Tibial artery (tissue), 4 donors: Measurements from ENCODE around the gene ABCA2.

Experiments used
- DNase-seq, 2 donors: peaks; one replicate each; pipeline ENCODE4 v3.0.0-alpha.2; 2019
- H3K27ac ChIP-seq, 2 donors: fragments of 200-600 bp; sonication (generic) in 1 of 2; 1 replicate in 1 of 2; 2 replicates in 1 of 2; pipeline ENCODE4 v1.5.1; 2018 to 2019; ENCODE audit warnings: mild to moderate bottlenecking in 1 of 2
- H3K27me3 ChIP-seq, 2 donors: fragments of 200-600 bp; sonication (generic) in 1 of 2; one replicate each; pipeline versions ENCODE4 v1.5.1 to v1.6.0; 2016 to 2019
- H3K36me3 ChIP-seq, 3 donors: fragments of 200-600 bp; sonication (generic) in 2 of 3; one replicate each; pipeline ENCODE4 v1.5.1; 2016 to 2019; ENCODE audit warnings: mild to moderate bottlenecking in 2 of 3
- H3K4me1 ChIP-seq, 4 donors: fragments of 200-600 bp; sonication (generic) in 2 of 4; 1 replicate in 3 of 4; 2 replicates in 1 of 4; pipeline ENCODE4 v1.5.1; 2016 to 2019
- H3K4me3 ChIP-seq, 2 donors: fragments of 200-600 bp; sonication (generic) in 1 of 2; 1 replicate in 1 of 2; 2 replicates in 1 of 2; pipeline ENCODE4 v1.5.1; 2018 to 2019; ENCODE audit warnings: mild to moderate bottlenecking in 2 of 2
- H3K9me3 ChIP-seq, 3 donors: fragments of 200-600 bp; sonication (generic) in 1 of 3; one replicate each; pipeline ENCODE4 v1.5.1; 2016 to 2019
- CTCF ChIP-seq, 2 experiments: fragments of 200-600 bp in 1 of 2; fragments of 450-650 bp in 1 of 2; IDR thresholded peaks; one replicate each; pipeline ENCODE4 v1.5.1; 2017 to 2019; ENCODE audit warnings: antibody characterized with exemption in 2 of 2, mild to moderate bottlenecking in 1 of 2, moderate library complexity in 1 of 2
- intact Hi-C: fragments of 100-400 bp; cut with DNase I; formaldehyde crosslinking; loops from one replicate; pipeline ENCODE4 v1.15.0; 2023; ENCODE audit warnings: low total_unique reads

The ABCA2 gene

GRCh38 chr9:137044502-137045177 lies 16.6 kb upstream of the ABCA2 start:
- intact Hi-C loops = loop anchor here (5.0 kb wide), 1 partner anchor 33 kb away; the partner anchor contains the start of gene UAP1L1

GRCh38 chr9:137044037-137044436 lies 16.0 kb upstream of the ABCA2 start:
- H3K4me3 ChIP-seq = peak overlapping the region; percentile 54 to 57
- peaks cover 5 to 22% (median 21%) of the 10 kb centered on the region in 3 donors for H3K36me3 ChIP-seq
- no peaks in the 10 kb centered on the region for H3K9me3 ChIP-seq
- peaks cover 0 to 43% (median 21%) of the 10 kb centered on the region in 4 donors for H3K4me1 ChIP-seq
- H3K27me3 ChIP-seq = peaks cover 0 to 26% of the 10 kb centered on the region in 2 donors
- H3K27ac ChIP-seq = no peak overlapping the region
- no peak for DNase-seq
- intact Hi-C loops = loop anchor here (5.0 kb wide), 1 partner anchor 33 kb away; the partner anchor contains the start of gene UAP1L1
- TF ChIP-seq CTCF (IDR thresholded peaks at IDR 0.05) = no peak

More at GRCh38 chr9:137044502-137045177, 16.6 kb upstream of the ABCA2 start:
- no peak for DNase-seq
- Histone ChIP-seq H3K27ac (no peak overlapping the region), H3K4me3 (peak overlapping the region; percentile 54 to 57), H3K9me3 (no peaks in the 10 kb centered on the region), H3K27me3 (peaks cover 0 to 32% of the 10 kb centered on the region in 2 donors), H3K36me3 (peaks cover 3 to 16% (median 15%) of the 10 kb centered on the region in 3 donors), H3K4me1 (peaks cover 0 to 47% (median 21%) of the 10 kb centered on the region in 4 donors)
- no peak for TF ChIP-seq CTCF (IDR thresholded peaks at IDR 0.05)

- no peaks in the 10 kb centered on the region for H3K9me3 ChIP-seq
- H3K4me3 ChIP-seq = peak overlapping the region in 1 of 2 donors; percentile 54
- no peak for DNase-seq
- TF ChIP-seq CTCF (IDR thresholded peaks at IDR 0.05) = no peak
- intact Hi-C loops = loop anchor here (5.0 kb wide), 1 partner anchor 34 kb away; the partner anchor contains the start of gene UAP1L1
- H3K4me1 ChIP-seq = peaks cover 0 to 33% (median 21%) of the 10 kb centered on the region in 4 donors
- no peak overlapping the region for H3K27ac ChIP-seq
- H3K27me3 ChIP-seq = peaks cover 0 to 16% of the 10 kb centered on the region in 2 donors
- H3K36me3 ChIP-seq = peaks cover 5 to 31% (median 22%) of the 10 kb centered on the region in 3 donors
These were observed 15.0 kb upstream of the ABCA2 start for GRCh38 chr9:137042751-137043727.

- intact Hi-C loops = loop anchor here (5.0 kb wide), 1 partner anchor 36 kb away; the partner anchor contains the start of gene UAP1L1
- TF ChIP-seq CTCF (IDR thresholded peaks at IDR 0.05) = no peak
- H3K36me3 ChIP-seq = peaks cover 5 to 41% (median 22%) of the 10 kb centered on the region in 3 donors
- peaks cover 0 to 27% (median 16%) of the 10 kb centered on the region in 4 donors for H3K4me1 ChIP-seq
- no peak for DNase-seq
- no peaks in the 10 kb centered on the region for H3K9me3 ChIP-seq
- no peak overlapping the region for H3K4me3 ChIP-seq
- peaks cover 0 to 4% of the 10 kb centered on the region in 2 donors for H3K27me3 ChIP-seq
- no peak overlapping the region for H3K27ac ChIP-seq
These were observed 13.1 kb upstream of the ABCA2 start for GRCh38 chr9:137041124-137041523.

GRCh38 chr9:137040568-137040967 lies 12.5 kb upstream of the ABCA2 start:
- Histone ChIP-seq H3K9me3 (no peaks in the 10 kb centered on the region), H3K36me3 (peaks cover 5 to 41% (median 22%) of the 10 kb centered on the region in 3 donors), H3K27ac (no peak overlapping the region), H3K27me3 (peaks cover 0 to 10% of the 10 kb centered on the region in 2 donors), H3K4me3 (no peak overlapping the region), H3K4me1 (peaks cover 0 to 26% (median 13%) of the 10 kb centered on the region in 4 donors)
- intact Hi-C loops = loop anchor here (5.0 kb wide), 1 partner anchor 37 kb away; the partner anchor contains the start of gene UAP1L1
- no peak for DNase-seq
- TF ChIP-seq CTCF (IDR thresholded peaks at IDR 0.05) = no peak
